ENCODE results near the gene CLDN7.
"Not testable (repeated sequence)": the region's sequence is repeated elsewhere in the genome, so short reads cannot be mapped to it uniquely, and the experiment has no call there.

Gene CLDN7

DNA sequence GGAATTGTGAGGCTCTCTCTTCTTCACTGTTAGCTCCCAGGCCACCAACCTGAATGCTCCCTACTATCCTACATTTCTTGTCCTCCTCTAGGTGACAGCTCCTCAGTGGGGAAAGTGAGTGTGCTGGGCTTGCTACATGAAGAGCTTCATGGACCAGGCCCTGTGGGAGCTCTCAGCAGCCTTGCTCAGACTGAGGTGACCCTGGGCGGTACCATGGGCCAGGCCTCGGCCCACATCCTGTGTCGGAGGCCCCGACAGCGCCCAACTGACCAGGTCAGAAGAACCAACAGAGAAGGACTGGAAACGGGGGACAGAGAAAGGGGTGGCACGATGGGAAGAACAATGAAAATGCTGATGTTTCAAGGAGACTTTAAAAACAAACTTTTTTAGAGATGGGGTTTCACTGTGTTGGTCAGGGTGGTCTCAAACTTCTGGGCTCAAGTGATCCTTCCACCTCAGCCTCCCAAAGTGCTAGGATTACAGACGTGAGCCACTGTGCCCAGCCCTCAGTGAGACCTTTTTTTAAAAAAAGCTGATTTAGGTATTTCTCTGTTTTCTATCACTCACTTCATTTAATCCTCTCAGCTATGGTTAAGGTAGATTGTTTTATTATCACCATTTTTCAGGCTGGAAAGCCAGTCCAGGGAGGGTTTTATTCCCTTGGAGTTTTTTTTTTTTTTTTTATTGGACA is 5.4 kb downstream of the CLDN7 start:
- DNase-seq (ENCODE audit: extremely low read depth in 1 of 2, low read depth in 1 of 2) = no peak

GRCh38 chr17:7254511-7254910 is 7.8 kb downstream of the CLDN7 start:
- DNase-seq (ENCODE audit: extremely low read depth in 1 of 2, low read depth in 1 of 2) = no peak

DNA sequence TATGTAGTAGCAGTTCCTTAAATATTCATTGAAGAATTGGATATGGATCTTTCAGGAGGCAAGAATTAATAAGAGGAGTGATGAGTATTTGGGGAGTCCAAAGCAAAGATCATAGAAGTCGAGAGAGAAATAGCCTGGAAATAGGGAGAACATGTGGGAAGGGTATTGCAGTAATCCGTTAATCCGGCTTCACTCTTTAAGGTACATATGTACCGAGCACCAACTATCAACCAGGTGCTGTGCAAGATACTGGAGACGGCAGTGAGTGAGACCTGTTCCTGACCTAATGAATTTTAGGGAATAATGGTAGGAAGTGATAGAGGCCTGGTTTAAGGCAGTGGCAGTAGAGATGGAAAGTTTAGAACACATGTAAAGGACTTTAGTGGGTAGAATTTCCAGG is 9.2 kb downstream of the CLDN7 start:
- DNase-seq (ENCODE audit: extremely low read depth in 1 of 2, low read depth in 1 of 2) = no peak

- DNase-seq (ENCODE audit: extremely low read depth in 1 of 2, low read depth in 1 of 2) = peak in 1 of 2 donors; percentile 99
Observed at GRCh38 chr17:7252176-7253043, 9.9 kb downstream of the CLDN7 start, which contains the start of gene ELP5. TSS of gene ELP5 (plus strand) at chr17:7252215. CDS start at chr17:7252551, 336 bp downstream.

DNA sequence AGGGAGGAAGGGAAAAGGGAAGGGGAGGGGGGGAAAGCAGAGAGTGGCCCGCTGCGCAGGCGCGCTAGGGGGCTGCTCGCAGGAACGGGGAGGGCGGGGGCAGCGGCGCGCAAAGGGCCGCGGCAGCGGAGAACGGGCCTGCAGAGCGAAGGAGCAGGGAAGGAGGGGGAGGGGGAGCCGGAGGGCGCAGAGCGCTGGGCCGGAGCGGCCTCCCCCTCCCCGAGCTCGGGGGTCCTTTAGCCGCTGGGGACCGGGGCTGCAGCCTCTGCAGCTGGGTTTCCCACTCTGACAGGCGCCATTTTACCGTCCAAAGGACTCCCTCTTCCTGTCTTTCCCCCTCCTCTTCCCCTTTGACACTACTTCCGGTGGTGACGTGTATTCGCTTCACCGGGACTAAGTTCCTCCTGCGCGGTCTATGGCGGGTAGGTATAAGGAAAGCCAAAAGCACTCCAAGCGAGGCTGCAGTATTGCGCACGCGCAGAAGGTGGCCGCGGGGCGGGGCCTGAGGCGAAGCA is 10.6 kb downstream of the CLDN7 start, which contains the start of gene CTDNEP1:
TSS of gene CTDNEP1 (minus strand) at position 74 of the 515 bp plus-strand sequence. CDS start 438 bp downstream, outside the sequence.
- peak; percentile 65 to 98 for DNase-seq (ENCODE audit: extremely low read depth in 1 of 2, low read depth in 1 of 2)

DNA sequence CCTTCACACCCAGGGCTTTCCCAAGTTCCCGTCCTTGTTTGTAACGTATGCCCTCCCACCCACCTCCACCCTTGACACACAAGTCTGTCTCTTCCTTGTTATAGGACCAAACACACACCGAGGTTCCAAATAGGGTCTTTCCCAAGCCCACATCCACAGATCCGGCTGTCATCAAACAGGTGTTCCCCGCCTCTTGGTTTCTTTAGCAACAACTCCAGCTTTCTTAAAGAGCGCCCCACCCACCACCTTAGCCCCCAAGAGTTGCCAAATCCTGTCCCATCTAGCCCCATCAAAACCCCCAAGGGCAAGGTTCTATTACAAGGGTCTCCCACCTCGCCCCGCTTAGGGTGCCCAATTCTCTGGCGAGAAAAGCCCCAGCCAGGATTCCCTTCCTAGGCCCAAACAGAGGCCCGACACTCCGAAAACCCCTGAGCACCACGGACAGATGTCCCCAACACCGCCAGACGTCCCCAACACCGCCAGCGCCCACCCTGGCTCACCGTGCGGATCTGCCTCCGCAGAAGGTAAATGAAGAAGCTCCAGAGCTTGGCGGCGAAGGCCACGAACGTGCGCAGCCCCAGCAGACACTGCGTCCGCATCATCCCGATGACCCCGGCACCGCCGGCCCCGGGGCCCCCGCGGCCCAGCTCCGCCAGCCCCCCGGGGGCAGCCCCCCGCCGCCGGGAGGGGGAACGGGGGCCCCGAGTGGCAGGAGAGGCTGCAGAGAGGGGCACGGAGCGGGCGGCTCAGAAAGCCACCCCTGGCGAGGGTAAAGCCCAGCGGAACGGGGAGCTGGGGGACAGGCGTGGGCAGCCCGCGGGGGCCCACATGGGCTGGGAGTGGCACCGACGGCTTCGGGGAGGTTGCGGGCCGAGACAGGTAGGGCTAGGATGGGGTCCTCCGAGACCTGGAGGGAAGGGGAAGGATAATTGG is 11.3 kb downstream of the CLDN7 start:
- no peak for DNase-seq (ENCODE audit: extremely low read depth in 1 of 2, low read depth in 1 of 2)

DNA sequence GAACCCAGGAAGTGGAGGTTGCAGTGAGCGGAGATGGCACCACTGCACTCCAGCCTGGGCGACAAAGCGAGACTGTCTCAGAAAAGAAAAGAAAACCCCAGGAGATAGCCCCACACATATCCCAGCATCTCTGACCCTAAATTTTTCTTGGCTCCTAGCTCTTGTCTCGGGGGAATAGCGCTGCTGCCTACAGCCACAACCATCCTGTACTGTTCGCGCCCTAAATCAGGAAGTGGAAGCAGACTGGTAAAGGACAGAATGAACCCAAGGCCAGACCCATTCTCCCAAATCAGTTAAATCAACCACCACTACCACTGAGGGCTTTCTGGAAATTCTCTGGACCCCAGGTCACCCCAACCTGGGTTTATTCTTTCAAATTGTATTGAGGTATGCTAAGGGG is 12.4 kb downstream of the CLDN7 start:
- no peak for DNase-seq (ENCODE audit: extremely low read depth in 1 of 2, low read depth in 1 of 2)

- DNase-seq (ENCODE audit: extremely low read depth in 1 of 2, low read depth in 1 of 2) = no peak
Observed at GRCh38 chr17:7249214-7249613, 13.1 kb downstream of the CLDN7 start.

GRCh38 chr17:7248796-7249195 is 13.5 kb downstream of the CLDN7 start:
- DNase-seq (ENCODE audit: extremely low read depth in 1 of 2, low read depth in 1 of 2) = no peak

GRCh38 chr17:7246779-7247178 is 15.5 kb downstream of the CLDN7 start:
- DNase-seq (ENCODE audit: extremely low read depth in 1 of 2, low read depth in 1 of 2) = no peak

- not testable (repeated sequence) for DNase-seq (ENCODE audit: extremely low read depth in 1 of 2, low read depth in 1 of 2)
Observed at GRCh38 chr17:7243838-7244237, 18.4 kb downstream of the CLDN7 start.

DNA sequence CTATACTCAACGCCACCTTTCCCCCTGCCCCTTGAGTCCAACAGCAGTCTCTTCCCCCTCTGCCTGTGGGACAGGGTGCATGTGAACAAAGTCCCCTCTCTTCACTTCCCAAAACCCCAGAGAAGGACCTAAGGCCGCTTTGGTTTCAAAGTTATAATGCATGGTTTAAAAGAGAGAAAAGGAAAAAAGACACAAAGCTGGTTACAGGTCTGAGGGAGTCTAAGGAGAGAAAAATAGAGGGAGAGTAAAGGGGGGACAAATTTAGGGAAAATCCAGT is 18.9 kb downstream of the CLDN7 start:
- no peak for DNase-seq (ENCODE audit: extremely low read depth in 1 of 2, low read depth in 1 of 2)

DNA sequence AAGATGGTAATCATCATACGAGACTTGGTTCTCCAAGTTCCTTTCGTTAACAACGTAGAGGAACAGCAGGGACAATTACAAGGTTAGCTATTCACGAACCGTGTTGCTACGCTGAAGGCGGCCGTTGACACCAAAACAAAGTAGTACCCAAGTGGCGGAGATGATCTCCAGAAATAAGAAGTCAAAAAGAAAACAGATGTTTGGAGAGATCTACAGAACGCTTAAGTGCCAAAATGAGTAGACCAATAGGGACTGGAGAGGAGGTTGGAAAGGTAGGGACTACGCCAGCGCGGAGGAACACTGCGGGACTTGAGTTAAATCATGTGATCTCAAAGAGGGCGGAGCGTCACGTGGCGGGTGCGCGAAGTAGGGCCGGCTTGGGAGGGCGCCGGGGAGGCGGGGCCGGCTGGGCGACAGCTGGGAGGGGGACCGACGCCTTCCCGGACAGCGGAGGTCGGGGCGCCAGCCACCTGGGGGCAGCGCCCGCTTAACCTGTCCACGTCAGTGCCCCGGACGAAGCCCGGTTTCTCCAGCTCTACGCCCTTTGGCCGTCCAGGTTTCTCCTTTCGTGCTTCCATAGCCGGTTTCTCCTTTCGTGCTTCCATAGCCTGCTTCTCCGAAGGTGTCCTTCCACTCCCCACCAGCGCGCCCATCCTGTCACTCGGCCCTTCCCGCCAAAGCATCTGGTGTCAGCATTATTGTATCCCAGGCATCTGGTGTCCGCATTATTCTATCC is 19.4 kb downstream of the CLDN7 start:
- DNase-seq (ENCODE audit: extremely low read depth in 1 of 2, low read depth in 1 of 2) = peak; percentile 90 to 92

GRCh38 chr17:7241783-7242716 is 20.2 kb downstream of the CLDN7 start, which contains the start of gene GABARAP:
TSS of gene GABARAP (minus strand) at chr17:7242449. CDS start at chr17:7242330, 119 bp downstream.
- peak; percentile 81 to 89 for DNase-seq (ENCODE audit: extremely low read depth in 1 of 2, low read depth in 1 of 2)

- no peak for DNase-seq (ENCODE audit: extremely low read depth in 1 of 2, low read depth in 1 of 2)
Observed at GRCh38 chr17:7241090-7241733, 21.1 kb downstream of the CLDN7 start.

DNA sequence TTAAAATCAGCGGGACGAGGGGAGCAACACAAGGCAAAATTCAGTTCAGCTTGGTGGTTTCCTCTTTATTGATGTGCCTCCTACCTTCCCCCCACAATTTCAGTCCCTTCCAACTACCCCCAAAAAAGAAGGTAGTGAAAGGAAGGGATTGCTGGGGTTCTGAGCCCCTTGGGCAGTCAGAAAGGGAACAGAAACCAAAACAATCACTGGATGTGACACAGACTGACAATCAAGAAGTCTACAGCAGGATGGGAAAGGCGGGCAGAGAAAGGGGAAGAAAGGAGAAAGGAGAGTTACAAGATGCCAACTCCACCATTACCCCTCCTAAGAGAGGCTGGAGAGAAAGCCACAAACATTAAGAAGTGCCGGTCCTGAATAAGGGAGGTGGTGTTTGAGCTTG is 21.9 kb downstream of the CLDN7 start:
- DNase-seq (ENCODE audit: extremely low read depth in 1 of 2, low read depth in 1 of 2) = no peak

GRCh38 chr17:7239091-7240027 is 22.9 kb downstream of the CLDN7 start, which contains the start of gene PHF23:
TSS of gene PHF23 (minus strand) at chr17:7239457. CDS start at chr17:7239279, 178 bp downstream.
- peak; percentile 93 for DNase-seq (ENCODE audit: extremely low read depth in 1 of 2, low read depth in 1 of 2)

All from activated CD8-positive, alpha-beta memory T cell treated with anti-CD3 and anti-CD28 coated beads for 1 hour (primary cell).